Measurements from ENCODE around the gene BTNL2.
"Not testable (repeated sequence)": the region's sequence is repeated elsewhere in the genome, so short reads cannot be mapped to it uniquely, and the experiment has no call there.

Gene BTNL2

DNA sequence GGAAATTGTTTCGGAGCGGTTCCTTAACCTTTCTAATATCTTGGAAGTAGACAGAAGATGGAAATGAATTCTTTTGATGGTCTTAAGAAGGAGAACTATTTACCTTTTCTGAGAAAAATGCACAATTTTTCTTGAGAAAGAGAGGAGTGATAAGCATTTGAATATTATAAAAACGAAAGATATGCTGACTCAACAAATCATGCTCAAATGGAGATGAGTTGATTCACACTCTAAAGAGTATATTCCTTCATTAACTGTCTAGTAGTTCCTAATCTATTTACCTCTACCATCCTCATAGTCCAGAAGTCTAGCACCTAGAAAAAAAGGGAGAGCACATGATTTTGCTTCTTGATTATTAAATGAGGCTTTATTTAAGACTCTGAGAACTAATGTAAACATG, 39.3 kb downstream of the BTNL2 start:
- DNase-seq (ENCODE audit: low spot score): no peak

DNA sequence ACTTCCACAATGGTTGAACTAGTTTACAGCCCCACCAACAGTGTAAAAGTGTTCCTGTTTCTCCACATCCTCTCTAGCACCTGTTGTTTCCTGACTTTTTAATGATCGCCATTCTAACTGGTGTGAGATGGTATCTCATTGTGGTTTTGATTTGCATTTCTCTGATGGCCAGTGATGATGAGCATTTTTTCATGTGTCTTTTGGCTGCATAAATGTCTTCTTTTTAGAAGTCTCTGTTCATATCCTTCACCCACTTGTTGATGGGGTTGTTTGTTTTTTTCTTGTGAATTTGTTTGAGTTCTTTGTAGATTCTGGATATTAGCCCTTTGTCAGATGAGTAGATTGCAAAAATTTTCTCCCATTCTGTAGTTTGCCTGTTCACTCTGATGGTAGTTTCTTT, 47.8 kb downstream of the BTNL2 start:
- not testable (repeated sequence) for DNase-seq (ENCODE audit: low spot score)

- DNase-seq (ENCODE audit: low spot score): not testable (repeated sequence)
These were observed 48.4 kb downstream of the BTNL2 start for GRCh38 chr6:32358548-32358947.

DNA sequence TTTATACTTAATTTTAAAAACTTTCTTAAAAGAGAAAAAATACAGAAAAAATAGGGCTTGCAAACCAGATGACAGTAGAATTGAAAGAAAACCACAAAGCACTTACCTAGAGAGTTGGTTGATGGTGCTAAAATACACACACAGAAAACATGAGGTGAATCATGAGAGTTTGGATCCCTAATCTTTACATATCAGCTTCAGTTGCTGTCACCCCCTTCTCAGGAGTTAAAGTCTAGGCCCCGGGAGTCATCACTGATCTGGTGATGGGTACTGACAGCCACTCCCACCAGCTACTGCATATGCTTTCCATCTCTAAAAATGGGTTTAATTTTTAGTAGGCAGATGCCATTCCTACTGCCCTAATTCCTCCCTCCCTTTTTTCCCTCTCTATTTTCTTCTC, 52.0 kb downstream of the BTNL2 start:
- no peak for DNase-seq (ENCODE audit: low spot score)

DNA sequence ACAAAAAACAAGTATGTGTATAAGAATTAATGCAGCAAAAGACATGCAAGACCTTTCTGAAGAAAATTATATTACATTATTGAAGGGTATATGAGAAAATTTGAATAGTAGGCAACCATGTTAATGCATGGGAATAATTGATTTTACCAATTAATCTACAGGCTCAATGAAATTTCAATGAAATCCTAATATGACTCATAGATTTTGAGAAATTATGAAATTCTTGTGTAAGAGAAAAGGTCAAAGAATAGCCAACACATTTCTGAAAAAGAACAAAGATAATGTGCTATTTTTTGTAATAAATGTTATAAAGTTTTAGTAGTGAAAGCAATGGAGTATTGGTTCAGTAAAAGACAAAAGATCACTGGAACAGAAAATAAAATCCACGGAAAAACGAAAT, 53.6 kb downstream of the BTNL2 start:
- DNase-seq (ENCODE audit: low spot score): no peak
